HG03135 (cell line): ENCODE results near the gene KLF3.
A peak's percentile ranks its signal among the peaks of the same experiment; 100 is the strongest.

ENCODE experiments used
- ATAC-seq: cut with Tn5 transposase; IDR thresholded peaks from one replicate; pipeline ENCODE4 v1.9.1; 2021; ENCODE audit warnings: mild to moderate bottlenecking, moderate library complexity; ENCODE audit not compliant: unreplicated experiment

The KLF3 gene

GRCh38 chr4:38654273-38654672 lies 9.7 kb upstream of the KLF3 start:
- ATAC-seq = no peak

- no peak for ATAC-seq
Measured at GRCh38 chr4:38656111-38656510, 7.9 kb upstream of the KLF3 start.

DNA sequence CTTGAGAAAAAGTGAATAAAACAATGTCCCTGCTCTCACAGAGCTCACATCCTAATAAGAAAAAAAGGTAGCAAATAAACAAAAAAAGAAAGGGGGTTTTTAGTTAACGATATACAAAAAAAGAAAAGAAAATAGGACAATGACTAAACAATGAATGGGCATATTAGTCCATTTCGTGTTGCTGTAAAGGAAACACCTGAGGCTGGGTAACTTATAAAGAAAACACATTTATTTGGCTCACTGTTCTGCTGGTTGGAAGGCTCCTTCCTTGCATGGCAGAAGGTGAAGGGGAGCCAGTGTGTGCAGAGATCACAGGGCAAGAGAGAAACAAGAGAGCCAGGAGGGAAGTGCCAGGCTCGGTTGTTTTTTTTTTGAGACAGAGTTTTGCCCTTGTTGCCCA lies 4.7 kb upstream of the KLF3 start:
- no peak for ATAC-seq

DNA sequence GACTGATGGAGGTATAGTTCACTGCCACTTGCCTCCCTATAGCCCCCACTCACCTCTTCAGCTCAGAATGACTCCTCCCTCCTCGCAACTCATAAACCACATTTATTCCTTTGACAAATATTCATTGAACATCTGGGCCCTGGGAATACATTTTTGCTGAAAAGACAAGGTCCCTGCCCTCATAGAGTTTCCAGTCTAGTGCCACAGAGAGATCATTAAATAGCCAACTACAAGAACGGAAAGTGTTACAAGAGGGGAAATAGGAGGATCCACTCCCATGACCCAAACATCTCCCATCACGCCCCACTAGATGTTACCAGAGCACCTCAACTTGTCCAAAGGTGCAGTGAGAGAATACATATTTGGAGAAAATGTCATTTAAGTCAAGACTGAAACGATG lies 3.2 kb upstream of the KLF3 start:
- no peak for ATAC-seq

DNA sequence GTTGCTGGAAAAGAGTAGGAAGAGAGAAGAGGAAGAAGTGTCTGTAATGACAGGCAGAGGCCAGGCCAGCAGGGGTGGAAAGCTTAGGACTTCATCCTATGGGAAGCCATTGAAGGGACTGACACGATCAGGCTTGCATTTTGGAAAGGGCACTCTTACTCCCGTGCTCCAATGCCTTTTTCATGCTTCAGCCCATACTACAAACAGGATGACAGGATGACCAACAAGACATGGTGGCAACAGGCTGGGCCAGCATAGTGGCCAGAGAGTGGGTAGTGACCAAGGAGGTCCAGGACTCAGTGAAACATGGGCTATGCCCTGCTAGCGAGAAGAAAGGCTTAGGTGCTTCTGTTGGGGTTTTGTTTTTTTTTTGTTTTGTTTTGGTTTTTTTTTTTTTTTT lies 2.6 kb upstream of the KLF3 start:
- no peak for ATAC-seq

DNA sequence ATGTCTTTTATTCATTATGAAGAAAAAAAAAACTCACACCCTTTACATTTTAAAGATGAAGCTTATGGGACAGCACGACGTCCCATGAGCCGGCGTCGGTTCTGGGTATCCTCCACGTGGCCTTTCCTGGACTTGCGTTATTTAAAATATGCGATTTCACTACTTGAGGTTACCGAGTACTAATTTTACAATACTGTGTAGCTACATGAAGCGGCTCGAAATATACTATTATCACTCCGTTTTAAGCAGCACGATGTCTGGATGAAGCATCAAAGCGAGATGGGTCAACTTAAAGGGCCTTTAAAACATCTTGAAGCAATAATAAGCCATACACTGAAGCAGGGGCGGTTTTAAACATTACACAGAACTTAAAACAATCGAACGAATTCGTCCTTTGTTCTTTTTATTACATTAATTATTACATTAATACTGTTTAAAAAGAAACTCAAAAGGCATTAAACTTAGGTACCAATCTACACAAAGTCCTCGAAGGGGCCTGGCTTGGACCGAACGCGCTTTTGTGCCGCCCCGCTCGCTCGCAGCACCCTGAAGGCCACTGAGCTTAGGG lies 1.4 kb upstream of the KLF3 start:
- ATAC-seq = no peak

- peak; percentile 38 for ATAC-seq
Measured at GRCh38 chr4:38663090-38663800, 754 bp upstream of the KLF3 start.

DNA sequence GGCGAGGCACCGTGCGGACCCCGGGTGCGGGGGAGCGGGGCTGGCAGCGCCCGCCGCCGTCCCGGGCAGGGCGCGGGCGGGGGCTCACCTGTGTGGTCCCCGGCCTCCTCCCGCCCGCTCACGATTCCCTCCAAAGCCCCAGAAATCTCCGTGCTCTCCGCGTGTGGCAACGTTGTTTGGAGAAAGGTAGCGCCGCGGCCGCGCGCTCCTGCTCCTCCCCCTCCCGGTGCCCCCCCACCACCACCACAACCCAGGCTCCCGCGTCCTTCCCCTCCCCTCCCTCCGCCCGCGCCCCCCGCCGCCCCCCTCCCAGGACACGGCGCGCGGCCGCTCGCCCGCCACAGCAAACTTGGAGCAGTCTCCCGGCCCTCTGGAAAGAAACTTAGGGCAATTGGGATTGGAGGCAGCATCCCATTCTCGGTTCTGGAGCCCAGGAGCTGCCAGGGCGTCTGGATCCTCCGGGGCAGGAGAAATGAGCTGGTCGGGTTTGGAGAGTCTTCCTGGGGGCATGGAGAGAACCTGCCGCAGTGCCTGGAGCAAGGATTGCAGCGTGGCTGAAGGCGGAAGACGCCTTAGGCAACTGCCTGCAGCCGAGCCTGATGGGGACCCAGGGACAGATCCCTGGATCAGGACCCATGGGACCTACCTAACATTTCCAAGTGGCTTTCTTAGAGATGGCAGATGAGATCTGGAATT lies 855 bp downstream of the KLF3 start:
- ATAC-seq = no peak

DNA sequence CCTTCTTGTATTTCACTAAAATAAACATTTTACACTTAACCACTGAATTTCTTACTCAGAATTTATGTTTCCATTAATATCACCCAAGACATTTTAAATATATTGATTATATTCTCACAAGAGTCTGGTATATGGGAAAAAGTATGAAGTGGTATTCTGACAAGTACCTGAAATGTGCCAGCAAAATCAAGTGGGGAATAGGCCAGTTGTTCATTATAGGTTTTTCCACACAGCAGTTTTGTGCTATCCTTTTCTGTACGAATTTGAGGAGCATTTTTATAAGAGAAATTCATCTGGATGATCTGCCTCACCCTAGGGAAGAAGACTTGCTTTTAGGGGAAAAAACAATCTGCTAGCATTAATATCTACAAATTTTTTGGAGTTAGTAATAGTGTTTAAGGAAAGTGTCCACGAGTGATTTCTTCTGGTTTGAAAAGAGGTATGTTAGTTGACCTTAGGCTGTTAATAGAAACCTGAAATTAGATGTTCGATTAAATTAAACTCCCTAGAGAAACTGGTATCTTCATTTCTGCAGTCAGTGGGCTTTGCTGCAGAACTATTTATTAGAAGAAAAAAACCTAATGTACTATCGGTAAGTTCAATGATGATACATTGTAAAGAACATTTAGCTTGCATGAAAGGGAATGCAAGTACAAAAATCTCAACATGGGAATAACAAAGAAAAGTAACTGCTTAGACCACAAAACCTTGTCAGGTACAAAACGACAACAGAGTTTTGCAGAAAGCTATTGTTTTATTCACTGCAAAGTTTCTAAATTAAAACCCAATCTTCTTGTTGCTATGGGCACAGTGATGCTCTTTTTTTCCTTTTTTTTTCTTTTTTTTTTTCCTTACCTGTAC lies 1.8 kb downstream of the KLF3 start:
- ATAC-seq = no peak

DNA sequence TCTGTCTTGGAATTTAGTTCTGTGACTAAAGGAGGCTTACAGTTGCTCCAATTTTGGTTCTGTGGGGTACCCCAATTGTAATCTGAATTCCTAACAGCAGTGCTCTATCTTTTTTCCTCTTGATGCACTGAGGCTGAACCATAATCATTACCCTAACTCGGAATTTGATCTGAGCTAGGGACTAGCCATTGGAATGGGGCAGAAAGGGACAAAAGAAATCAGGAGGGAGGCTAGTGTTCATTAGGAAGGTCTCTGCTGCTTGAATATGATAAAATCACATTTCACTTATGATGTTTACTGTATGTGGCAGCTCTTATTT lies 2.7 kb downstream of the KLF3 start:
- no peak for ATAC-seq

DNA sequence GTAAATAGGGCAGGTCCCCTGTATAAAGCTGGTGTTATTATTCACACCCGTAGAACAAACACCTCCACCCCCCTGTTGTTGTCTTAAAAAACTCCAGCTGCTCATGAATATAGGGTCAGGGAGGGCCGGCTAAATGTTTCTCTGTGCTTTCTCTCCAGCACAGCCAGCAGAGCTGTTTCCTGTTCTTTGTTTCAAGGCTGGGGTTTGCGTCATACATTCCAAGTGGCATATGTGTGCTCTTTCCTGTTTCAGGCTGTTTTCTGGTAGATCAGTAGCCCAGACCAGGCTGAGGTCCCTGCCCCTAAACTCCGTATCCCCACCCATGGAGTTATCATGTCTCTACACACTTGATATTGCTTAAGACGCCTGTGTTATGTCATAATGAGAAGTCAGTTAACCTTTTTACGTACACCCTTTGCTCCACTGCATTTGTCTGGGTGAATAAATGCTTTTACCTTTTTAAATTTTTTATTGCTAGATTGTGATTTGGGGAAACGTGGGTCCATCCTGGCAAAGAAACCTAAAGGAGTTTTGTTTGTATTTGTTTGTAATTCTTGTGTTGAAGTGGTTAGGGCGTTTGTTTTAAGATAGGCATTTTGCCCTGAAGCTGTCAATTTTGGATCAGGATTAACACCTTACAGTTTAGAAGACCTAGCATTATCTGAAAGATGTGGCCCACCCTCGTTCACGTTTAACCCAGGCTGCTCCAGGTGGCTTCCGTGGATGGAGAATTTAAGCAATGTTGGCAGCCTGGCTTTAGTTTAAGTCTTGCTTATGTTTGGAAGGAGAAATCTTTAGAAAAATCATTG lies 3.3 kb downstream of the KLF3 start:
- ATAC-seq = no peak

DNA sequence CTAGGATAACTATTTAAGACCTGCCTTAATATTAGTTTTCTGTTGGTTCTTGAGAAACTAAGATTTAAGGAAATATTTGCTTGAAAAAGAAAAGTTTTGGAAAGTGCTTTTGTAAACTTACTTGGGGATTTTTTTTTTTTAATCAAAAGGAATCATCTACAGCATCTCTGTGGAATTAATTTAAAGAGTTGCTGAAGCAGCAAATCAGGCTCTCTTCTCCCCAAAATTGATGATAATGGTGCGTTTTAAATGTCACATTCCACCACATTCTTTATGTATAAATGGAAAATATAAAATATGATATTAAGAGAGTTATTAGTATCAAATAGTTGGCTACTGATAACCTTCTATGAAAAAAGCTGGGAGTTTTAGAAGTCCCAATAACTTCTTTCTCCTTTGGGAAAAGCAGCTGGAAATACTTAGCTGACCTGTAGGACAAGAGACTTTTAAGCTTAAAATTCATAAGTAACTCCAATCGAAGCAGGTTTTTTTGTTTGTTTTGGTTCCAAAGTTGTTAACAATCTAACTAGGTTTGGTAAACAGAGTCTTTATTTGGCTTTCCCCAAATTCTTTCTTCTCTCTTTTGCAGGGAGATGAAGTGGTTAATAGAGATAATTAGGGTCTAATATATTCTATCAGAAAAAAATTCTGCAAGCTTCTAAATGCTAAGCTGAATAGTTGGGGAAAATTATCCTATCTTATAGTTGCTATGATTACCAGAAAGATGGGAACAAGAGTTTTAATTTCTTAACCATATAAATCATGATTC lies 4.4 kb downstream of the KLF3 start:
- no peak for ATAC-seq

GRCh38 chr4:38669208-38669607 lies 5.2 kb downstream of the KLF3 start:
- no peak for ATAC-seq

DNA sequence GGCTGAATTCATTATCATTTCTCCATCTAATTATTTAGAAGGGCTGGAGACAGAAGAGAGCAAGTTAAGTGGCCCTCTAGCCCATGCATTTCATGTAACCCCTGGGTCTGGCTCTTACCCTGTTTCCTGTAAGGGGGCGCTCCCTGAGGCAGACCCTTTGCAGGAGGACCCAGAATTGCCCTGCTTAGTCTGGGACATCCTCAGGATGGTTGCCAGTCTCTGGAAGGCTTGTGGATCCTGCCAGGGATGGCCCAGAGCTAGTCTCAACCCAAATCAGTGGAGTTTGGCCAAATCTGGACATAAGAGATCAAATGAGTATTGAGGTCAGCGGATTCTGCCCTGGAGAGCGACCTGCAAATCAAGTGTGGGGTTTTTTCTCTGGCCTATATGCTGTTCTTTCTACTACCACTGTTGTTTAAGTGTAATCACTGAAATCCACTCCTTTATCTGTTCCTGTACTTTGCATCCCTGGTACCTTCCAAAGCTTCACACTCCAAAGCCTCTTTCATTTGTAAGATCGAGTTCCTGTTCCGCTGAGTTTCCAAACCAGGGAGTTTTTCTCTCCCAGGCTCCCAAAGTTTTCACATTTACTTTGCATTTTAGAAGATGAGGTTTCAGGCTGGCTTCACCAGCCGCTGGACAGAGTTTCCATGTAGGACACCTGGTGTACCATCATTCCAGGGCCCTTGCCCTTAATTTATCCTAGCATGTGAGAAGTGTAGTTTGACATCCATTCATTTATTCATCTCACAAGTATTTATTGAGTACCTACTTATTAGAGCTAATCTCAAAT lies 6.3 kb downstream of the KLF3 start:
- no peak for ATAC-seq

DNA sequence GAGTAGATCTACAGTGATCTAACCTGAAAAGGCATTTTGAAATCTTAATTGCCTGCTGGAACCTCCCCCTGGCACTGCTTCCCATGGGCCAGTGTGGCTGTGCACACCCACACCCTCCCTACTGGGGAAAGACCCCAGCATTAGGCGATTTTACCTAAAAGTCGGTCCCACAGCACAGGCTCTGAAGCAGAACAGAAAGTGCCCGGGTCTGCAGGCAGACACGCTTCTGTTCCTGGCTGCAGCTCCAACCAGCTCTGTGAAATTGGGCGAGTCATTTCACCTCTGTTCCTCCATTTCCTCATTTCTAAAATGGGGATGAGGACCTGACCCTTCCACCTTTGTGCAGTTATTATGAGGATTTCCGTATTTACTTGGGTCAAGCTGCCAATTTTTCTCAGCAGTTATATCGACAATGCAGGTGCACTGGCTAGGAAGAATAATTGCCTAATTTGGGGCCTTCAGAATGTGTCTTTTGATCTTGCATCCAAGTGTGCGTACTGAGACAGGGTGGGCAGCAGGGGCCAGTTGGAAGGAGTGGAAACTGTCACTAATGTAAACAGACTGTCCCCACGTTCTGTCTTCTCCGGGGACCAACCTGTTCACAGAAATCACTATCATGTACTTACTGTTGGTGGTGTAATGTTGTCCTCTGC lies 7.1 kb downstream of the KLF3 start:
- no peak for ATAC-seq

- no peak for ATAC-seq
Measured at GRCh38 chr4:38671592-38671940, 7.6 kb downstream of the KLF3 start.

GRCh38 chr4:38672074-38672396 lies 8.0 kb downstream of the KLF3 start:
- no peak for ATAC-seq

DNA sequence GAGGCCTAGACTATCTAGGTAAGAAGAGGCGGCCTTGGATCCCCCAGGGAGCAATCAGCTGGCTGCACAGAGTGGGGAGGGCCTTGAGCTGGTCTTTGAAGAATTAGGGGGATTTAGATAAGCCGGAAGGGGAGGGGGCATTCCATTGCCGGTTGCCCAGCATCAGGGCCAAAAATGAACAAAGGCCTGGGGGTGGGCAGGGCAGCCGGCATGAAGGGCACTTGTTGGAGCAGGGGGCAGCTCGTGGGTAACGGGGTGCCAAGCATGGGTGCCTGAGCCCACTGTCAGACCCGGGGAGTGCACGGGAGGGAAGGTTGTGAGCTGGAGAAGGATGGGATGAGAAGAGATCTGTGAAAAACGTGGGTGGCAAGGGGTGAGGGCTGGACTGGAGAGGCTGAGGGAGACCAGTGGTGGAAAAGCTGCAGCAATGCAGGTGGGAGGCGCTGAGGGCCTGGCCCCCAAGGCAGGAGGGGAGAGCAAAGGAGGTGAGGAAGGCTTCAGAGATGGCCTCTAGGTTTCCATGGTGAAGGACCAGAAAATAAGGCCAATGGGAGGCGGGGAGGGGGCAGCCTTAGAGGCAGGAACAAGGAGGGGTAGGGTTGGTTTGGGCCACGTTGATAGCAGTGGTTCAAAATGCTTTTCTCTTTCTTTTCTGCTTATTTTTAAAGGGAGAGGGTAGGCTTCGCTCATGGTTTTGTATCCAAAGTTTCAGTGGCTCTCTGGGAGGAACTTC lies 8.6 kb downstream of the KLF3 start:
- ATAC-seq = no peak
